Hepatocyte (in vitro differentiated cells): ENCODE data around the gene SH3RF3.

Experiments used
- CTCF ChIP-seq: fragments of 200-600 bp; sonication (generic); IDR thresholded peaks from 2 replicates; pipeline ENCODE4 v1.5.1; 2016; ENCODE audit warnings: antibody characterized with exemption, mild to moderate bottlenecking; ENCODE audit not compliant: poor library complexity
- EZH2 ChIP-seq: fragments of 200-600 bp; sonication (generic); IDR thresholded peaks from 2 replicates; pipeline ENCODE4 v1.6.1; 2016; ENCODE audit warnings: antibody characterized with exemption, mild to moderate bottlenecking, borderline replicate concordance

- no peak for TF ChIP-seq EZH2
- no peak for TF ChIP-seq CTCF
Measured at GRCh38 chr2:109365131-109365530, 236.1 kb downstream of the SH3RF3 start.
